HG03442 (cell line): ENCODE results near the gene LINGO3.

ENCODE experiments used
- ATAC-seq: cut with Tn5 transposase; IDR thresholded peaks from one replicate; pipeline ENCODE4 v1.9.1; 2021; ENCODE audit warnings: mild to moderate bottlenecking, moderate library complexity; ENCODE audit not compliant: unreplicated experiment

LINGO3 gene

DNA sequence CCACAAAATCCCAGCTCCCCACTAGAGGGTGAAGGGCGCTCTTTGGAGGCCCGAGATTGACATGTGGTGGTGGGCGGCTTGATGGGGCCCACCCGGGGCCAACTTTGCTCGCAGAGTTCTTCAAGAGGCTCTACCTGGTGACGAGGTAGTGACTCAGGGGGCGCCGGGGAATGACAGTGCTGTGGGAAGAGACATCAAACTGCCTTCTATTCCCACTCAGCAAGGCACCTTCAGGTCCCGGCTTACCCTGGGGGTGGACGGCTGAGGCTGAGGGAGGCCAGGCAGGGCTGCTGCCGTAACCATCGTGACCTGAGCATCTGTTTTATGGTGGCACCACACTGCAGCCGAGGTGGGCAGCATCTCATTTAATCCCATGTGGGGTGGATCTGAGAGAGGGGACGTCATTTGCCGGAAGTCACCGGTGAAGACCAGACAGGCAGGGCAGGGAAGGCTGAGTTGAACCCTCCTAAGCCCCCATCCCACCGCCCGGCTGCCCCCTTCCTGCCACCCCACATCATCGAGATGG lies 1.6 kb downstream of the LINGO3 start:
- ATAC-seq, result no peak

- no peak for ATAC-seq
These were observed 2.3 kb downstream of the LINGO3 start for GRCh38 chr19:2305452-2306280.

DNA sequence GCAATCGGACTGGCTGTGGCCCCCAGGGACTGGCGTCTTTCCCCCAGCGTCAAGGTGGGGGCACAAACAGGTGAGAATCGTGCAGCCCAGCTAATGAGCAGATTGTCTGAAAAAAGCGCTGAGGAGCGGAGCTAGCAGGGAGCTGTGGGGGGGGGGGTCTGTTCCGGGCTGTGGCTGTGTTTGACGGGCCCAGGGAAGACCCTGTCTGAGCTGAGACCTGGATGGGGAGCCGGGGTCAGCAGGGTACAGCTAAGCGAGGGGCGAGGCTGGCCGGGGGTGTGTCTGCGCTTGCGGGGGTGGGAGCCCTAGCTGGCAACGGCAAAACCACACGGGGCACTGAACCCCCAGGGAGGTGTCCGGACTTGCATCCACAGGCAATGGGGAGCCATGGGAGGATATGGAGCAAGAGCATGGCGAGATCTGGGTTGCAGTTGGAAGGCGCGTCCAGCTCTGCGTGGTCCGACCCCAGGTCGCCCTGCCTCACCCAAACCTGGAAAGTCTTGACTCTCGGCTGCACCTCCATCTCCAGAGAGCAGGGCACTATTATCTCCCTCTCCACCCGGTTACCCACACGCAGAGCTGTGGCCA lies 4.6 kb downstream of the LINGO3 start:
- no peak for ATAC-seq

GRCh38 chr19:2302319-2303210 lies 5.4 kb downstream of the LINGO3 start:
- no peak for ATAC-seq

DNA sequence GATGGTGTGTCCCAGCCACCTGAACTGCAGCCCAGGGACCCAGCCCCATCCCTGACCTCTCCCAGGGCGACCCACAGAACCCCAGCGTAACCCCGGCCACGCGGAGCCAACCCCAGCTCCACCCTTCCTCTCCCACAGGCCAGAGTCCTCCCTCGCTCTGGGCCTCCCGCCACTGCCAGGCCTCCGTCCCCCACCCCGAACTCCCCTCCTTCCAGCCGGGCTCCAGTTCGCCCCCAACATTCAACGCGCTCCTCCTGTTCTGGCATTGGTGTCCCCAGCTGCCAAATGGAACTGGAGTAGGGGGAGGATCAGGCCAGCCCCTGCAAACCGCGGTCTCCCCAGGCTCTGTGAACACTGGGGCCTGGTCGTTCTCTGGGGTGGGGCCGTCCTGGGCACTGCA lies 7.4 kb downstream of the LINGO3 start:
- ATAC-seq, result no peak

DNA sequence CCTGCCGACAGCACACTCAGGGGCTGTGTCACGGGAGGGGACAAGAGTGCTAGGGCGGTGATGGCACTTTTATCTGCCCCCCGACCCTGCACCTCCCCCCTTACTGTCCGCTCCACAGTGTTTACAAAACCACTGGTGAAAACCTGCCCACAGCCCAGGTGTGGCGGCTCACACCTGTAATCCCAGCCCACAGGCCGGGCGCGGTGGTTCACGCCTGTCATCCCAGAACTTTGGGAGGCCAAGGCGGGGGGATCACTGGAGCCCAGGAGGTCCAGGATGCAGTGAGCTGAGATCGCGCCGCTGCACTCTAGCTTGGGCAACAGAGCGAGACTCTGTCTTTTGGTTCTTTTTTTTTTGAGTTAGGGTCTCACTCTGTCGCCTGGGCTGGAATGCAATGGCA lies 11.8 kb downstream of the LINGO3 start:
- ATAC-seq, result no peak

DNA sequence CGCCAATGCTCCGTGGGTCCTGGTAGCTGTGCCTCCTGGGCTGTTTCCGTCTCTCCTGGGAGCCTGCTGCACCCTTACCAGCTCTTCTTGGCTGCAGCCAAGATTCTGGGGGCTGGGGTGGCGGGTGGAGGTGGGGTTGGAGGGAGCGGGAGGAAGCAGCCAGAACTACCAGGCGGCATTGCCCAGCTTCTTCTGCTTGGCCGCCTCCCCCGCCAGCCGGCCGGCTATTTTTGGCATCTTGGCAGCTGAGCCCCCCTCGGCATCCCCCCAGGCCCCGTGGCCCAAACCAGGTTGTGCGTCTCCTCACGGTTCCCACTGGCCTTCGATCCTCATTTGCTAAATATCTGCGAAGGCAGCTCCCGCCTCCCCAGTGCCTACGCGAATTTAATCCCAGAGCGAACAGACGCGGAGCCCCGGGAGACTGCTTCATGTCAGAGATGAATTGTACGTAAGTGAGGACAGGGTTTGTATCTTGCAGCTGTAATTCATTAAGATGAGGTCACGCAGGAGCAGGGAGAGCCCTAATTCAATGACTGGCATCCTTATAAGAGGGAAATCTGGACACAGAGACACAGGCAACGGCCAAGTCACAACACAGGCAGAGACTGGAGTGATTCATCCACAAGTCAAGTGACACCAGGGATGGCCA lies 13.1 kb downstream of the LINGO3 start:
- ATAC-seq, result no peak

DNA sequence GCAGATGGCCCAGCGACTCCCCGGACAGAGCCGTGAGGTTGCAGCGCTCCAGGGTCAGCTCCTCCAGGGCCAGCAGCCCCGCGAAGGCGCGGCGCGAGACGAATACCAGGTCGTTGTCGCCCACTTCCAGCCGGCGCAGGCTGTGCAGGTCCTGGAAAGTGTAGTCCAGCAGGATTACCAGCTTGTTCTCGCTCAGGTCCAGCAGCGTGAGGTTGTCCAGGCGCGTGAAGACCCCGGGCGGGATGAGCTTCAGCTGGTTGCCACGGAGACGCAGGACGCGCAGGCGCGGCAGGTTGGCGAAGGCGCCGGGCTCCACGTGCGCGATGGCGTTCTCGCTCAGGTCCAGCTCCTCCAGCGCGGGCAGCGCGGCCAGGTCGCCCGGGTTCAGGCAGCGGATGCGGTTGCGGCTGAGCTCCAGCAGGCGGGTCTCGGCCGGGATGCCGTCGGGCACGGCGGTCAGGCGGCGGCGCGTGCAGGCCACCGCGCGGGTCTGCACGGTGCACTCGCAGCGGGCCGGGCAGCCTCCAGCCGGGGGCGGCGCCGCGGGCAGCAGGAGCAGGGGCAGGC lies 16.7 kb downstream of the LINGO3 start:
- no peak for ATAC-seq

DNA sequence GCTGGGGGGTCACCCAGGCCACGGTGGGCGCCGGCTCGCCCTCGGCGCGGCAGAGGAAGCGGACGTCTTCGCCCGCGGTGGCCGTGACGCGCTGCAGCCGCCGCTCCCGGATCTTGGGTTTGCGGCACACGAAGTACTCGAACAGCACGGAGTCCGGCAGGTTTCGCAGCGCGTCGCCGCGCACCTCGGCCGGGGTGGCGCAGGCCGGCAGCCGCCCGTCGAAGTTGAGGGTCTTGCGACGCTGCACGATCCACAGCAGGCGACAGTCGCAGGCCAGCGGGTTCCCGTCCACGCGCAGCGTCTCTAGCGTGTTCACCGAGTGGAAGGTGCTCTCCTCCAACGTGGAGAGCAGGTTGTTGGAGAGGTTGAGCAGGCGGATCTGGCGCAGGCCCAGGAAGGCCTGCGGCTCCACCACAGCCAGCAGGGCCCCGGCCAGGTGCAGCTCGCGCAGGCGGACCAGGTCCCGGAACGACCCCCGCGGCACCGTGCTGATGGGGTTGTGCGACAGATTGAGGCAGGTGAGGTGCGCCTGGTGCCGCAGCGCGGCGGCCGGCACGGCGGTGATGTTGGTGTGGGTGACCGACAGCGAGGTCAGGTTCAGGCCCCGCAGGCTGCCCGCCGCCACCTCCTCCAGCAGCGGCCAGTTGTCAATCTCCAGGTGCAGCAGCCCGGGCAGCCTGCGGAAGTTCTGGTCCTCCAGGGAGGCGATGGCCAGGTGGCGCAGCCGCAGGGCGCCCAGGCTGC lies 17.3 kb downstream of the LINGO3 start:
- ATAC-seq, result no peak

GRCh38 chr19:2289714-2290435 lies 18.1 kb downstream of the LINGO3 start:
- no peak for ATAC-seq

DNA sequence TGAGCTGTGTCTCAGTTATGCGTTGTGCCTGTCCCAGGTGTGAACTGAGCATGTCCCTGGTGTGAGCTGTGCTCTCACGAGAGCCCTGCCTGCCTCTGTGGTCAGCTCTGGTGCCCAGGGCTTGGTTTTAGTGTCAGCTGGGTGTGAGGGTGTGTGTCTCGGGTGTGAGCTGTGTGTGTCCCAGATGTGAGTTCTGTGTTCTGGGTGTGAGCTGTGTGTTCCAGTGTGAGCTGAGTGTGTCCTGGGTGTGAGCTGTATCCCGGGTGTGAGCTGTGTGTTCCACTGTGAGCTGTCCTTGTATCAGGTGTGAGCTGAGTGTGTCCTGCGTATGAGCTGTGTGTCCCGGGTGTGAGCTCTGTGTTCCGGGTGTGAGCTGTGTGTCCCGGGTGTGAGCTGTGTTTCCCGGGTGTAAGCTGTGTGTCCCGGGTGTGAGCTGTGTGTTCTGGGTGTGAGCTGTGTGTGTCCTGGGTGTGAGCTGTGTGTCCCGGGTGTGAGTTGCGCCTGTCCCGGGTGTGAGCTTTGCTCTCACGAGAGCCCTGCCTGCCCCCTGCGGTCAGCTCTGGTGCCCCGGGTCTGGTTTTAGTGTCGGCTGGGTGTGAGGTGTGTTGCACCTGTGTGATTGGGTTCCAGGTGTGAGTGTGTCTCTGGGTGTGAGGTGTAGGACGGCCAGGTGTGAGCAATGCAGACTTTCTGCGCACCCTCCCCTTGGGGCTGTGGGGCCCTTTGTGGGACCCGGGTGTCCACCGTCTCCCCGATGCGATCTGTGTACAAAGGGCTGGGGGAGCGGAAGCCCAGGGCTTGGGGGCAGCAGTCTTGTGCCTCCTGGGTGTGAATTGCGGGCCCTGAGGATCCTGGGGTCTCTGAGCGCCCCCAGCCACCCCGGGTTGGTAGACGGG lies 18.9 kb downstream of the LINGO3 start:
- ATAC-seq, result no peak

DNA sequence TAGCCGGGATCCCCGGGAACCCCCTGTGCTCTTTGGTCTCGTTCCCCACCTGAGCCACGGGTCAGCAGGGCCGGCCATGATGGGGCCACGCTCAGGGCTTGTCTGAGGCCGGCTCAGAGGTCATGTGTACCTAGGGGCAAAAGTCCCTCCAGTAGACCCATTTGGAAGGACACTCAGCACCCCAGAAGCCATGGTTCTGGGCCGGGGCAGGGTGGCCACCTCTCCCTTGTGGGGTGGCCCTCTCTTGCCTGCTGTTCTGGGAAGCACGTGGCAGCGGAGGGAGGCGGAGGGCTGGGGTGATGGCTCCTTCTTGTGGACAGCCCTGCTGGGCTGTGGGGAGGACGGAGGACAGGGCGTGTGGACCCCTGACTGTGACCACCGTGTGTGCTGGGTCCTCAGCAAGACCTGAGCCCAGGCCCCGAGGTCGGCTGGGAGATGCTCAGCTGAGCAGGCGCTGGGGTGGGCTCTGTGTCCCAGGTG lies 19.6 kb downstream of the LINGO3 start:
- no peak for ATAC-seq

- no peak for ATAC-seq
These were observed 20.2 kb downstream of the LINGO3 start for GRCh38 chr19:2287585-2288337.

DNA sequence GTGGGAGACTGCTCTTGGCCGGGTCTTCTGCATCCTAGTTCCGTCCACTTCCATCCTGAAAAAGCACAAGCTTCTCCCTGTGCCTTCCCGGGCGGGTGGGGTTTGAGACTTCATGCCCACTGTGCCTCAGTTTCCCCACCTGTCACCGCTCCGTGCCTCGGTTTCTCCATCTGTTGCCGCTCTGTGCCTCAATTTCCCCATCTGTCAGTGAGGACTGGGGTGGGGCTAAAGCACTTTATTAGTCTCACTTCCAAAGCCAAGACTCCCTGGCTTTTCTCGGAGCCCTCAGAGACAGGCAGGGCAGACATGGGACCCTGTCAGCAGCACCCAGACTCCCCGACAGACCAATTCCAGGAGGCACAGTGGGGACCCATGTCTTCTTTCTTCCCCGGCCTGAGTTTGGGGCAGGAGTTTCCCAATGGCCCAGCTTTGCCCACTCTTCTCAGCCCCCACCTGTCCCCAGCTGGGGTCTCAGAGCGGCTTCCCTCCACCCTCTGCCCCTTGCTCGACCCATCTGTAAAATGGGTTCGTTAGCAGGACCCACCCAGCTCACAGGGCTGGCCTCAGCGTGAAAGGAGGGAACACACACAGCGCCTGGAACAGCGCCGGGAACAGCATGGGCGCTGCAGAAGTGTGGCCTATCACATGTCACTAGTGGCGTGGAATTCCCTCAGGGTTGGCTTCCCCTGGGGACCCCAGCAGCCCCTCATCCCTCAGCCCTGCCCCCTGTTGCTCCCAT lies 21.4 kb downstream of the LINGO3 start:
- ATAC-seq, result no peak

GRCh38 chr19:2283835-2284507 lies 24.0 kb downstream of the LINGO3 start:
- ATAC-seq, result no peak

GRCh38 chr19:2282862-2283237 lies 25.1 kb downstream of the LINGO3 start:
- ATAC-seq, result no peak
